Mucosa of stomach (tissue), 1 donor: ENCODE measurements around the gene PAN2.
A peak's percentile ranks its signal among the peaks of the same experiment; 100 is the strongest.
"Not testable (repeated sequence)": the region's sequence is repeated elsewhere in the genome, so short reads cannot be mapped to it uniquely, and the experiment has no call there.

Experiments
- H3K27me3 ChIP-seq: one replicate; pipeline ENCODE4 v1.7.0; 2013; ENCODE audit warnings: mild to moderate bottlenecking, low read length; ENCODE audit not compliant: control insufficient read depth, insufficient read depth
- H3K36me3 ChIP-seq: one replicate; pipeline ENCODE4 v1.7.0; 2013; ENCODE audit warnings: low read length; ENCODE audit not compliant: control insufficient read depth, insufficient read depth
- H3K4me1 ChIP-seq: one replicate; pipeline ENCODE4 v1.7.0; 2013; ENCODE audit warnings: mild to moderate bottlenecking, low read length; ENCODE audit not compliant: control insufficient read depth, insufficient read depth
- H3K4me3 ChIP-seq: one replicate; pipeline ENCODE4 v1.7.0; 2013; ENCODE audit warnings: low read length
- H3K9ac ChIP-seq: one replicate; pipeline ENCODE4 v1.7.0; 2013; ENCODE audit warnings: mild to moderate bottlenecking, low read length, moderate library complexity
- H3K9me3 ChIP-seq: one replicate; pipeline ENCODE4 v1.7.0; 2013; ENCODE audit warnings: mild to moderate bottlenecking, low read length, moderate library complexity; ENCODE audit not compliant: control insufficient read depth
- donor health status: Pancreatic carcinoma.

The PAN2 gene

DNA sequence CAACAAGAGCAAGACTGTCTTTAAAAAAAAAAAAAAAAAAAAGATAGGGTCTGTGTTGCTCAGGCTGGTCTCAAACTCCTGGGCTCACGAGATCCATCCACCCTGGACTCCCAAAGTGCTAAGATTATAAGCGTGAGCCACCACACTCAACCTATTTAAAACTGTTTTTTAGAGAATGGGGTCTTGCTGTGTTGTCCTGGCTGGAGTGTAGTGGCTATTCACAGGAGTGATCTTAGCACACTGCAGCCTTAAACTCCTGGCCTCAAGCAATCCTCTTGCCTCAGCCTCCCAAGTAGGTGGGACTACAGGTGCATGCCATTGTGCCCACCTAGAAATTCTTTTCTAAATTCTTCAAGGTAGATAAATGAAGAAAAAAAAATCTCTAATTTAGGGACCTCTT, 59.5 kb downstream of the PAN2 start:
- Histone ChIP-seq H3K9ac (no peak overlapping the region), H3K4me1 (no peaks in the 10 kb centered on the region), H3K9me3 (no peaks in the 10 kb centered on the region), H3K4me3 (no peak overlapping the region), H3K36me3 (peaks cover 6% of the 10 kb centered on the region), H3K27me3 (no peaks in the 10 kb centered on the region)

DNA sequence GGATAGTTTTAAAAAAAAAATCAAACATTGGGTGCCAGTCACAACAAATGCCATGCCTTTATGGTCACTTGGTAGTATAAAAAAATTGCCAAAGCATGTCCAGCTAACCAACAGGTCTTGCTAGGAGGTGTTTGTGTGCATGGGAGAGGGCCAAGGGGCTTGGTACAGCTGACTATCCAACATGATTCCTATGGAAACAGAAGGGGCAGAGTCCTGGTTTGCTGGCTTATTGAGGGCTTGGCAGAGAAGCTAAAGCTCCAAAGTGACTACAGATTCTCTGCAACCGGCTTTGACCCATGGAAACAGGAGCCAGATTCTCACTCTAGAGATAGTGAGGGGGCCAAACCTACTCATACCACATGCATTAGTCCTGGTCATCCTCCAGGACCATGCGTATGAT, 61.3 kb downstream of the PAN2 start:
- not testable (repeated sequence) for H3K27me3 ChIP-seq, H3K4me3 ChIP-seq, H3K9ac ChIP-seq, H3K36me3 ChIP-seq, H3K9me3 ChIP-seq, H3K4me1 ChIP-seq

DNA sequence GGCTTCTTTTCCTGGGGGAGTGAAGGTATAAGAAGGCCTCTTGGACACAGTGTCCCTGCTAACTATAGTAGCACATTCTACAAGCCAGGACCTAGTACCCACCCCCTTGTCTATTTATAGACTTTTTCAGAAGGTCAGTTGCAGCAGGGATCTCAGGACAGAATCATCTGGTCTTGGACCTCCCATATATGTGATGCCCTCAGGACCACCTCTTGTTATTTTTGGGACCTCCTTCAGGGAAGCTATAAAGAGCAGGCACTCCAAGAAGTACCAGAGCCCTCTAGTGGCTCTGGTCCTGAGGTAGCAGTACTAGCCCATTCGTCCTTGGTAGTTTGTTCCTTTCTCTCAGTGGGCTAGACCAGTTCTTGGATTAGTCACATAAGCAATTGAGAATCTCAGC, 62.8 kb downstream of the PAN2 start:
- peaks cover 5% of the 10 kb centered on the region for H3K4me1 ChIP-seq
- H3K9ac ChIP-seq, result no peak overlapping the region
- no peak overlapping the region for H3K4me3 ChIP-seq
- peaks cover 6% of the 10 kb centered on the region for H3K36me3 ChIP-seq
- no peaks in the 10 kb centered on the region for H3K27me3 ChIP-seq
- H3K9me3 ChIP-seq, result no peaks in the 10 kb centered on the region

DNA sequence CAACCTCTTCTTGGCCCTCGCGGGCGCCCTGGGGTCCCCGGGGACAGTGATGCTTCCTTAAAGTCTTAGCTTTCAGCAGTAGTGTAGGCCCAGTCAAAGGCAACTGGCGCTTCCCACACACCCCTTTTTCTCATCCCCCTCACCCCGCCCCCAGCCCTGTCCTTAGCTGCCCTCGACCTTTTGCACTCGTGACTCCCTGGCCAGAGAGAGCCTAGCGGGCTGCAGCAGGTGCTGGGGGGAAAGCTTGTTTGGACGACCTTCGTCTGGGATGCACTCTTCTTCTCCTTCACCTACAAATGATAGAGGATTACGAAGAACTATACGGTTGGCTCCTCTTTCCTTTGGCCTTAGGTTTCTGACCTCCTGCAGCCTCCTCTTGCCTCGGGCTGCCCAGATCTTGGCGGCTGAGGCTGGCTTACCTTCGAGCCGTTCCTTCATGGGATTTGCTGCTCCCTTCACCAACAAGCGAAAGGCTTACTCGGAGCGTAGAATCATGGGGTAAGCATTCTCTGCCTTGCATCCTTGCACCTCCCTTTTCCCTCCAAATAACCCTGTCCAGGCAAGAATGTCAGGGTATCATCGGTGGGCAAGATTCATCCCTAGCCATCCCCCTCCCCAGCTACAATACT, 66.2 kb downstream of the PAN2 start:
- Histone ChIP-seq H3K4me3 (peak overlapping the region; percentile 75), H3K4me1 (peaks cover 5% of the 10 kb centered on the region), H3K9me3 (no peaks in the 10 kb centered on the region), H3K36me3 (no peaks in the 10 kb centered on the region), H3K9ac (peak overlapping the region; percentile 82), H3K27me3 (no peaks in the 10 kb centered on the region)

DNA sequence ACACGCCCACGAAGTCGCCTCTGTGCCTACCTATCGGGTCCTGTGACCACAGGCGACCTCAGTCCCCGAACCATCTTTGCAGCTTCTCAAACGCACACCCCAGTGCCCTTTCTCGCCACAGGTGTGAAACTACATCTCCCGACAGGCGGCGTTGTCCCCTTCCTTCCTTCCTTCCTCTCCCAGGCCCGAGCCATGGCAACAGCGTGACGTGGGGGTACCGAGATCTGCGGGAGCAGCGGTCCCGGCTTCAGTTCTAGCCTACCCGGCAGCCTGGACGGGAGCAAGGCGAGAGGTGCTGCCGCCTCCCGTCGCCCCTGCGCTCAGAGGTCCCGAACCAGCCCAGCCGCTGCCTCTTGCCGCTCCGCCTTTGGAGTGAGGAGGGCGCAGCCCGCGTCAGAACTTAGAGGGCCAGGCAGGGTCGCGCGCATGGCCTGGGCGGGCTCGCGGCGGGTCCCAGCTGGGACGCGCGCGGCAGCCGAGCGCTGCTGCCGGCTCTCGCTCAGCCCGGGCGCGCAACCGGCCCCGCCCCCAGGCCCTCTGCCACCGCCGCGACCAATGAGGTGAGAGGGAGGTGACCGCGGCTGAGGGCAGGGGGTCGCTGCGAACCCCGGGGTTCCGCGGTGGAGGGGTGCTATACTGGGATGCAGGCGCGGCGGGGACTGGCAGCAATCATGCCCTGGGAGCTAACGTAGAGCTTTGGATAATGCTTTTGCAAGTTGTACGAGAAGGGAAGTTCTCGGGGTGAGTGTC, 66.9 kb downstream of the PAN2 start, which contains the start of gene COQ10A:
TSS of gene COQ10A (plus strand) at position 250 of the 750 bp plus-strand sequence. CDS start at position 427, 177 bp downstream.
- Histone ChIP-seq H3K4me3 (peak within 1 kb of the TSS; percentile 75), H3K9ac (peak within 1 kb of the TSS; percentile 82), H3K4me1 (peaks cover 5% of the 10 kb centered on the region), H3K9me3 (no peaks in the 10 kb centered on the region), H3K36me3 (no peaks in the 10 kb centered on the region), H3K27me3 (no peaks in the 10 kb centered on the region)
